HepG2 (cell line): Measurements from ENCODE around the gene AUTS2. TPM values are rescaled to one million over a fixed set of nuclear protein-coding genes. Genes with fewer than 3 reads are reported as not detected.

Experiments
- ATAC-seq: fragments of 200-7000 bp; cut with Tn5 transposase; 3 replicates; pipeline ENCODE4 v1.9.1; 2020; ENCODE audit warnings: mild to moderate bottlenecking, moderate library complexity
- BruUV-seq: library from RNA; stranded (reverse); fragments of 400-500 nt; replicated peaks from 2 replicates; lab custom pipeline; 2021; lab: Mats Ljungman, UMichigan
- CTCF ChIA-PET: fragments of 300-600 bp; formaldehyde crosslinking; extraction: SDS; loops from one replicate; lab custom pipeline; 2021; ENCODE audit warnings: low total read pairs, inconsistent platforms, low intra/inter-chr PET ratio; lab: Yijun Ruan, JAX
- POLR2A ChIA-PET: fragments of 350-600 bp; sonication (Branson Sonifier 250); formaldehyde crosslinking; loops from one replicate; lab custom pipeline; 2020; ENCODE audit warnings: antibody characterized with exemption, inconsistent platforms; lab: Yijun Ruan, JAX
- DNase-seq: peaks from one replicate; pipeline ENCODE4 v3.0.0-alpha.2; 2015; ENCODE audit warnings: low spot score
- FAIRE-seq: peaks from 3 replicates; lab custom pipeline; 2011; peaks lifted over from hg19 to GRCh38; lab: Jason Lieb, UNC
- H2AFZ ChIP-seq: one replicate; pipeline ENCODE4 v1.6.1; 2011; ENCODE audit warnings: low read length, inconsistent platforms
- H3K27ac ChIP-seq: fragments of 300-600 bp; 3 replicates; pipeline ENCODE4 v1.8.0; 2011; ENCODE audit warnings: mixed run types, mild to moderate bottlenecking, mixed read lengths, low read length, inconsistent platforms; ENCODE audit not compliant: insufficient read depth; ENCODE audit errors: extremely low read length
- H3K27me3 ChIP-seq, 2 experiments: fragments of 200-600 bp in 1 of 2; 2 replicates in 1 of 2; 3 replicates in 1 of 2; pipeline versions ENCODE4 v1.6.0 to v1.8.0; 2011; ENCODE audit warnings: low read length in 2 of 2, mild to moderate bottlenecking in 2 of 2, moderate library complexity in 2 of 2, inconsistent platforms in 1 of 2; ENCODE audit not compliant: insufficient read depth in 2 of 2, control insufficient read depth in 1 of 2
- H3K36me3 ChIP-seq, 2 experiments: fragments of 200-600 bp in 1 of 2; replicated peaks in 1 of 2; 2 replicates in 1 of 2; 3 replicates in 1 of 2; pipeline versions ENCODE4 v1.5.1 to v1.8.0; 2011; ENCODE audit warnings: low read length in 2 of 2, inconsistent platforms in 1 of 2; ENCODE audit not compliant: insufficient read depth in 2 of 2, control insufficient read depth in 1 of 2
- H3K4me1 ChIP-seq: 2 replicates; pipeline ENCODE4 v1.5.1; 2012; ENCODE audit warnings: low read length, inconsistent platforms; ENCODE audit not compliant: insufficient read depth
- H3K4me2 ChIP-seq: 2 replicates; pipeline ENCODE4 v1.6.0; 2011; ENCODE audit warnings: low read depth, low read length, inconsistent platforms
- H3K4me3 ChIP-seq, 3 experiments: fragments of 200-600 bp in 1 of 3; sonication (generic), shearing (Covaris generic) in 1 of 3; replicated peaks in 1 of 3; 2 replicates each; pipeline ENCODE4 v1.5.1; 2011 to 2016; ENCODE audit warnings: low read length in 3 of 3, inconsistent platforms in 2 of 3, low read depth in 2 of 3, mild to moderate bottlenecking in 2 of 3, control low read depth in 1 of 3, mixed read lengths in 1 of 3; ENCODE audit not compliant: insufficient read depth in 1 of 3
- H3K79me2 ChIP-seq: one replicate; pipeline ENCODE4 v1.6.1; 2011; ENCODE audit warnings: low read length, inconsistent platforms; ENCODE audit not compliant: insufficient read depth
- H3K9ac ChIP-seq: 2 replicates; pipeline ENCODE4 v1.6.0; 2011; ENCODE audit warnings: mild to moderate bottlenecking, low read depth, low read length, inconsistent platforms; ENCODE audit not compliant: insufficient read depth
- H3K9me3 ChIP-seq: 2 replicates; pipeline ENCODE4 v1.5.1; 2012; ENCODE audit warnings: mild to moderate bottlenecking, low read length
- H4K20me1 ChIP-seq: 2 replicates; pipeline ENCODE4 v1.6.0; 2011; ENCODE audit warnings: inconsistent platforms, mild to moderate bottlenecking, low read length, moderate library complexity; ENCODE audit not compliant: insufficient read depth
- CEBPB ChIP-seq: IDR thresholded peaks from 2 replicates; pipeline ENCODE4 v1.6.1; 2011; ENCODE audit warnings: low read depth, low read length, improper control_type of control experiment, borderline replicate concordance
- NPAS2 ChIP-seq: sonication (generic); formaldehyde crosslinking; IDR thresholded peaks from 2 replicates; pipeline ENCODE4 v1.8.0; 2022; ENCODE audit warnings: mild to moderate bottlenecking, missing genetic modification reagents, borderline replicate concordance
- PITX1 ChIP-seq: sonication (generic); formaldehyde crosslinking; IDR thresholded peaks from 2 replicates; pipeline ENCODE4 v1.5.1; 2020; ENCODE audit warnings: mild to moderate bottlenecking, missing genetic modification reagents
- TFAP4 ChIP-seq: sonication (generic); IDR thresholded peaks from 2 replicates; pipeline ENCODE4 v1.6.1; 2016; ENCODE audit warnings: low read depth, borderline replicate concordance
- ZBTB14 ChIP-seq: sonication (generic); formaldehyde crosslinking; IDR thresholded peaks from 2 replicates; pipeline ENCODE4 v1.4.0; 2020; ENCODE audit warnings: missing genetic modification reagents
- ZBTB4 ChIP-seq: sonication (generic); formaldehyde crosslinking; IDR thresholded peaks from 2 replicates; pipeline ENCODE4 v1.4.0; 2020; ENCODE audit warnings: missing genetic modification reagents, mild to moderate bottlenecking, borderline replicate concordance
- WGBS: methylation state at CpG from one replicate; pipeline ENCODE4 v1.1.6; 2017; ENCODE audit warnings: low lambda C conversion rate; 5-methylcytosine and 5-hydroxymethylcytosine counted together
- in situ Hi-C: cut with HindIII; loops from 2 replicates; pipeline ENCODE4 v1.10.0; 2017; ENCODE audit warnings: low pct_unique_long_range_greater_than_20kb; ENCODE audit not compliant: extremely low pct_ligation_motif_present
- intact Hi-C: fragments of 100-400 bp; cut with micrococcal nuclease; formaldehyde crosslinking; loops from one replicate; pipeline ENCODE4 v1.10.0; 2022; ENCODE audit not compliant: unreplicated experiment
- polyA plus RNA-seq, 8 experiments: library from polyadenylated mRNA; depleted of rRNA in 3 of 8; stranded (reverse) in 7 of 8; unstranded in 1 of 8; fragments of >200 nt; fragmentation: Illumina TruSeq in 4 of 8; extraction: Trizol in 4 of 8; gene quantifications; 2 replicates each; pipeline versions ENCODE4 v1.2.1 to v1.2.3, GENCODE V29; 2011 to 2016; ENCODE audit warnings: low read depth in 4 of 8, missing spikeins in 1 of 8, mixed read lengths in 1 of 8; ENCODE audit not compliant: insufficient read depth in 1 of 8
- total RNA-seq, 5 experiments: library from RNA; depleted of rRNA; stranded (reverse); fragments of >200 nt; fragmentation: Illumina TruSeq; extraction: Trizol; gene quantifications; 2 replicates each; pipeline ENCODE4 v1.2.3, GENCODE V29; 2016; ENCODE audit warnings: low read depth in 1 of 5

Gene AUTS2
- total and polyA plus RNA-seq, 2 of the 13 experiments (the other 11 are each of a cell fraction or from before 2014, with no cell fraction given), result 0.38 TPM; not detected in 1

DNA sequence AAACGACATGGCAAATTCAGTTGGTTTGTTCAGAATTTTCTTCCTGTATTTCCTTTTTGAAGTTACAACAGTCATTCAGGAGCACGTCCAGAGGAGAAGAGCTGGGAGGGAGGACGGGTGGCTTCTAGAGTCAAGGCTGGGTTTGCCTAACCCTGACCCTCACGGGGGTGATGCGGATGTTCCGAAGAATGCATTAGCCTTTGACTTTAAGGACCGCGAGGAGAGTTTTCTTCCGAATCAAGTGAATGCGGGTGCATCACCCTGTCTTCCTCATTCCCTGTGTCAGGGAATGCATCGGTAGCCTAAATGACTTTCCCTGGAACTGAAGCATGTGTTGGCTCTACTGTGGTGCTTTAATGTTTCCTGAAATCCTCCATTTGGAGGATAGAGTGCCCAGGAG lies 1137.0 kb downstream of the AUTS2 start (continued):
- TF ChIP-seq ZBTB4 (CRISPR knock-in tag), result no peak
- no peak for TF ChIP-seq NPAS2
- TF ChIP-seq, all 625 proteins: peak for 0

- no TSS peak for BruUV-seq
- H3K4me1 ChIP-seq, result no peaks in the 10 kb centered on the region
- no peak overlapping the region for H3K27ac ChIP-seq
- 26% methylated on average over 11 of the region's 11 CpGs for WGBS
- H3K36me3 ChIP-seq, result no peaks in the 10 kb centered on the region
- no peak overlapping the region for H3K4me2 ChIP-seq
- DNase-seq (no peak), ATAC-seq (no peak), FAIRE-seq (no peak)
- no peak overlapping the region for H3K4me3 ChIP-seq
- intact Hi-C loops (loop anchor here (10.0 kb wide), 1 partner anchor 48 kb away; no protein-coding TSS in a partner anchor), in situ Hi-C loops (no loop called here)
- TF ChIP-seq PITX1 (CRISPR knock-in tag), result no peak
- TF ChIP-seq CEBPB, result peak; percentile 64; the same call in 1 of the 2 replicates
- TF ChIP-seq ZBTB14, result no peak
- no peak for TF ChIP-seq TFAP4
- no peak overlapping the region for H2AFZ ChIP-seq
- H3K9ac ChIP-seq, result no peak overlapping the region
- no peaks in the 10 kb centered on the region for H3K27me3 ChIP-seq
- no peaks in the 10 kb centered on the region for H4K20me1 ChIP-seq
- H3K9me3 ChIP-seq, result no peaks in the 10 kb centered on the region
- H3K79me2 ChIP-seq, result no peaks in the 10 kb centered on the region
- CTCF ChIA-PET, result no interaction called here
- POLR2A ChIA-PET, result no interaction called here
These were observed 1138.6 kb downstream of the AUTS2 start for GRCh38 chr7:70736715-70737460.
